GM19324 (cell line): ENCODE data around the gene MET.

Source experiments
- ATAC-seq: cut with Tn5 transposase; IDR thresholded peaks from one replicate; pipeline ENCODE4 v1.9.1; 2021; ENCODE audit warnings: mild to moderate bottlenecking, moderate library complexity; ENCODE audit not compliant: unreplicated experiment, low FRiP score

The MET gene

DNA sequence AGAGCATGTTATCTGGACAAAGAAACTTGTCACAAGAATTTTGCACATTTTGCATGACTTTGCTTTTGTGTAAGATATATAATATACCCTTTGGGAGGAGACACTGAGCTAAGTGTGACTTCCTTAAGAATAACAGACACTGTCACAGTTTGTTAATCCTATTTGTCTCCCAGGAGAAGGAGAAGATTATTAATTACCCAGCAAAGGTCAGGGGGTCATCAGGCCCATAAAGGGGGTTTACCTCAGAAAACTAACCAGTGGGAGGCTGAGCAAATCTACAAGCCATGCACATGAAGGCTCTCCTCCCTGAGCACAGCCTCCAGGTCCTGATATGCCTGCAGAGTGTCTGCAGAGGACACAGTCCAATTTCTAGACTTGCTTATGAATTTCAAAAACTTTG is 10.1 kb upstream of the MET start:
- ATAC-seq, result no peak

DNA sequence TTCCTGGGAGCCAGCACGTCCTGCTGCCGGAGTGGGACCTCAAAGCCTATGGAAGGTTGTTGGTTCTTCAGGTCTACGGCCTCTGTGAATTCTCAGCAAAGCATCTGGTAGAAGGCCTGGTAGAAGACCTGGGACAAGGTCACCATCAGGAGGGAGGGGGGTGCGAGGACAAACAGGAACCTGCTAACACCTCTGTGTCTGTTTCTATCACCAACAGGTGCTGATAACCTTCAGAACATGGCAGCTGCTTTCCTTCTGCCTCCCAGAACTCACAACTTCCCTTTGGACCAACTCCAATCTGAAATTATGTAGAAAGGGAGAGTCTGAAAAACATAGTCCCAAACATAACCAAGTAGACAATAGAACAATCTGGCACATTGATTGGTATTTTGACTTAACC is 8.3 kb upstream of the MET start:
- ATAC-seq, result no peak

DNA sequence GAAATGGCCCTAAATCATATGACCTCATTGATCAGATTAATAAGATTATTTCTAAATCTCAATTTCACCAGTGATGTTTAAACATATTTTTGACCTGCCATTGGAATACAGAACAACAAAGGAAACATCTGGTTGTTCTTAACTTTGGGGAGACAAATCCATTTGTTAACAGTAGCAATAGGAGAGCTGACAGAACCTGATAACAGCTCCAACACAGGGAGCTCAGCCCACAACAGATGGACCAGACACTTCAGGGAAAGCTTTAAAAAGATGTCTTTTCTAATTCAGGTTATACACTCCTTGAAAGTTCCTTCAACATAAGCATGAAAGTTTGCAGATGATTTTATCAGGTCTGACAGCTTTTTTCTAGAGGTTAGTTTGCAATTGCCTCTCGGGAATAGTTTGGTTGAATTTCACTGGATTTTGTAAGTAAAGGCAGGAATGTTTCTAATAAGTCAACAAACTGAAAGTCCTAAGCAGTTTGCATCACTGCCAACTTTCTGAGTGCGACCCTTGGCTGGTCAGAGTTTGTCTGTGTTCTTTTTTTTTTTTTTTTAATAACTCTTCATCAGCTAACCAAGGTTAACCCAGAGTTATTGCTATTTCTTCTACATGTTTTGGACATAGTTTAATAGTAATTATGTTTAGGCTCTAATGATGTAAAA is 6.5 kb upstream of the MET start:
- no peak for ATAC-seq

DNA sequence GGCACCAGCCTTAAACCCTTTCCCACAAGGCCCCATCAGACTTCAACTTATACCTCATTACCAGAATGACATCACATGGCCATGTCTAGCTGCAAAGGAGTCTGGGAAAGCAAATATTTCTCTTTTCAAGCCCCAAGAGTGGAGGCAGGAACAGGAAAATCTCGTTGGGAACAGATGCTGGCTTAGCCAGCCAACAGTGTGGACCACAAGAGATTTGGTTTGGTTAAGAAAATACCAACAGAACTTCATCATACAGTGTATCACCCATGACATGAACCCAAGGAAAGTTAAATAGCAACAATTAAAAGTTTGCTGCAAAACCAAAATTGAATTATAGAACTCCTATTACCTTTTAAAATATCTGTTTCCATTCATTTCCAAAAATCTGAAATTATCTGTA is 2.2 kb upstream of the MET start:
- ATAC-seq, result no peak

DNA sequence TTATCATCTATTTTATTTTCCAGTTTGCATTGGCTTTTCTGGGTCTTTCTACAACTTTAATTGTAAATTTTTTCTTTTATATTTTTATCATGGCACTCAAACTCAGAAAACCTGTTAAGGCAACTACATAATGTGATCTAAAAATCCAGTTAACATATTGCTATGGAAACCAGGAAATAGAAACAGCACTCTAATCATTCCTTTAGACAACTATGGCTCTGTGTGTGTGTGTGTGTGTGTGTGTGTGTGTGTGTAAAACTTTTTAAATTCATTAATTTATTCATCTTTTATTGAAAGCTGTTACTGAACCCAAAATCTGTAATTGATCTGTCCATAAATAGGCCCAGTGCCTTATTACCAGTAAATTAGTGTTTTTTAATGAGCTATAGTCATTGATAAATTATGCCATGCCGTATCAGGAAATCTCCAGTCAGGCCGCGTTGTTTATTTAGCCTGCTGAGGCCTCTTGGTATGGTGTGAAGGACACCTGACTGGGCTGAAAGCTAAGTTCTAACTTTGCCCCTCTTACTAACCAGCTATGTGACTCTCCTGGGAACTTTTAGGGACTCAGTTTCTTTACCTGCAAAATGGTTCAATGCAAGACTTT is 1.5 kb upstream of the MET start:
- no peak for ATAC-seq

DNA sequence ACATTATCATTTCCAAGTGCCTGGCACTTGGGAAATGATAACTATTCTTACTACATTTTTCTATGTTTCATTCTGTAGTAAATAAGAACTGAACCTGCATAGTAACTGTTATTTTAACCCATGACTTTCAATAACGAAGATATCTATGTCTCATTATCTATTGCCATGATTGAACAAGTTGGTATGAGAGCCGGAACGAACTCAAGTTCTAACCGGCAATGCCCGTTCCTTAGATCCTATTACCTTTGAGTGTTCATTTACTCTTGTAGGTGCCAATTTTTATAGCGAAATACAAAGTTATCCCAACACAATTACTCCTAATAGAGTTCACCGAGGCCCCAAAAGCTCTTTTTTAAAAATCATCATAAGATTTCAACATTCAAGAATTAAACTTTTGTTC is 885 bp upstream of the MET start:
- no peak for ATAC-seq

DNA sequence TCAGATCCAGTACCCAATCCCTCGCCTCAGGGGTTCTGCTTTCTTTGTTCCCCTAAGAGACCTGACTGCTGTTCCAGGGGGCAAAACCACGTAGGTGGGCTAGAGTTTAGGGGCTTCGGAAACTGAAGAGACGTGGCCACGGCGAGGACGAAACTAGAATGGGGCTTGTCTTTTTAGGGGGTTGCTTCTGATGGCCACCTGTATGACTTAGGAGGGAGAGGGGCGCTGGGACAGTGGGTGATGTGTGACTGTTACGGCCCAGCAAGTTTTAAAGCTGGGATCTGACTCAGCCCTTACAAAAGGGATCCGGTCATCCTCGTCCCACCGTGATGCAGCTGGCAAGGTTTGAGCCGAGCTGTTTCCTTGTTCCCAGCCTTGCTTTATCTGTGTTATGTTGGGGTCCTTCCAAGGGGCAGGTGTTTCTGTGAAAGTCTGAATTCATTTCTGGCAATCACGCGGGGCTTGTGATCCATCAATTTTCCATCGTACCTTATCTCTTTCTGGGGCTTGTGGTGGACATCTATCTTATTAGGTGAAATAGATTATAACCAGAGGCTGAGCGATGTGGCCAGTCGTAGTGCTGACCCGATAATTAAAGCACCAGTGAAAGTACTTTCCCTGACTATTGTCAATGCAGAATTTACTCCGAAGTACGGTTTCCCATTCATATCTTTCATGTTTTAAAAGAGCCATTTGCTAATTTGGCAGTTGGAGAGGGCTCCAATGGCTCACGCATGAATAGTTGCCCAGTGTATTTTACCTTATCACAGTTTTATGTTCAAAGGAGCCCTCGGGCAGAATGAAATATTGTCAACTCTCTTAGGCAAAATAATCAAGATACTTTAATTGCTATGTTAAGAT is 830 bp downstream of the MET start:
- no peak for ATAC-seq

DNA sequence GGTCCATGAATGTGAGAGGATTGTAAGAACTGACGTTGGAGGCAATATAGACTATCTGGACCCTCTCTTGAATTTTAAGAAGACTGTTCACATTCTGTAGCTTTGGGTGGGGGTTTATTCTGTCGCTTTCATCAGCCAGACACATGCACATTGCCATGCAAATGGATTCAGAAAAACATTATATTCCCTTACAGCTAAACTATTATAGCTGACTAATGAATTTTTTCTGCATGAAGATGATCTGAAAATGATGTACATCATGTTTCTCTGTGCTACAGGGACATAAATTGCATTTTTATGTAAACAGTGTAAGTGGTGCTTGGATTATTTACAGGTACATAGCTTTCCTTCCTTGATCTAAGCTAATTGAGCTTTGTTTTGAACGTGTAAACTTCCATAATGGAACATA is 1.5 kb downstream of the MET start:
- ATAC-seq, result no peak

DNA sequence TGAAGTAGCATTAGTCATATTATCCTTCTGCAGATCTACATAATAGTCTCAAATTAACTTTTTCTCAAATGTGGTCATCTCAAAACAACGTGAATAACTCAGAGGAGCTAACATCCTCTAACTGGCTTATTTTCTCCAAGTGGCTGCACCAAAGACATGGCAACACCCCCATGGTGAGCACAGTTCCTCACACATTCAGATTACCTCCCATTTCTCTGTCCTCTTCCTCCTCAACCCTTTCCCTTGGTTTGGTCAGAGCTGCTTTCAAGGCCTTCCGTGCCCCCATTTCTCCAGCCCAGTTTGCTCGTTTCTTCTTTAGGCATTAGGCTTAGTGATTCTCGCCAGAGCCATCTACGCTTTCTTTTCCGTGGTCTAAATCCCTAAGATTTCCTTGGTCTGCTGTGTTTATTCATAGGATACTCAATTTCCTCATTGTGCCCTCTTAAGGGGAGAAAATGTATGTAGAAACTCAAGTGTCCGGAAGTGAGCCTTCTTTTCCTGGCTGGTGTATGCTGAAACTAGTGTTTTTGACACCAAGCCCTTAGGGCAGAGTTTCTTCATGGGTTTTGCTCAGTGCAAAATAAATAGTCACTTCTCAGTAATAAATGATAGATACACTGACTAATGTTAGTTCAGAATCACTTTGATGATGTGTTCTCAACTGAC is 2.6 kb downstream of the MET start:
- ATAC-seq, result no peak

DNA sequence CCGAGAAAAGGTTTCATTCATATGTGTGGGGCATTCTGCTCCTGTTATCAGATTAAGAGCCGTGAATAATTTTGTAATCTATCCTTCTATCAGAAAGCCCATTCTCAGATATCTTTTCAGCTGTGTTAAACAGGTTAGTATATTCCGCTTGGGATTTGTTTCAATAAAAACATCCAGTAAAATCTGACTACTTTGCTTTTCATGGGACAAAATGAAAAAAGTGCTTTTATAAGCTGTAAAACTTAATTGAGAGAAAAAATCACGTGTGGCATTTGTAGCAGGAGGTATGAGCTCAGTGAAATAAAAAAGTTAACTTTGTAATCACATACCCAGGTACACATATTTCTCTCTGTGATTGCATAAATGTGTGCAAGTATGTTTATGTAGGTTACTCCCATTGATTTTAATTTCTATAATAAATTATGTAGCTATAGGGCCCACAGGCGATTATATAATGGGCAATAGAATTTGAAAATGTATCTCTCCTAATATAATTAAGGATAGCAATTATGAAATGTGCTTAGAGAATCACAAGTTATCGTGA is 3.9 kb downstream of the MET start:
- no peak for ATAC-seq

DNA sequence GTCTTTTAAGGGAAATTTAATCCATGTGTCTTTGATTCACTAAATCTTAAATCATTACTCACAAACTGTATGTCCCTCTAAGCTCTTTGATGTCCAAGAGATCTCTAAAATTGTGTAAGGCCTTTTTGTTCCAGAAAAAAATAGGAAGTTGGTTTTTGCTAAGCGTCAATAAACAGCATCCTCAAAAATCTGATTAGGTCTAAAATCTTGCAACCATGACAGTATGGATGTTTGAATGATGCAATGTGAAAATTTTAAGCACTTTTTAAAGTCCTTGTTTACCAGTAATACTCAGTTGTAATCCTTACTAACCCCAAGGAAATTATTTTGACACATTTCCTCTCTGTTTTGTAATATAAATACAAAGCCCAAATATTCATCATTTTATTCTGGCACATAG is 6.8 kb downstream of the MET start:
- no peak for ATAC-seq

DNA sequence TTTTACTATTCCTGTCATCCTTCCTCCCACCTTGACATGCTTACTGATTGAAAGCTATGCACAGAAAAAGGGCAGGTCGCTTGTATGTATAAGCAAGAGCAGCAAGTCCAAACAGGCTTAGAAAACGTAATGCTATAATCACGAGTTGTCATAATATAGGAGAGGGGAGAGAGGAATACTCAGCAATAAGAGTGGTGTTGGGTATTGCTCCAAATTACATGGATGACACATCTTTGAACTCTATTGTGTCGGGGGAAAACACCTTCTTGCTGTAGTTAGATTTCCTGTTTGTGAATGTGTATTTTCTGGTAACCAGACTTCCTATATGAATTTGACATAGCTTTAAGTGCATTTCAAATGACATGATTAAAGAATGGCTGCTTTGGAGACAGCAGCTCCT is 7.5 kb downstream of the MET start:
- no peak for ATAC-seq

DNA sequence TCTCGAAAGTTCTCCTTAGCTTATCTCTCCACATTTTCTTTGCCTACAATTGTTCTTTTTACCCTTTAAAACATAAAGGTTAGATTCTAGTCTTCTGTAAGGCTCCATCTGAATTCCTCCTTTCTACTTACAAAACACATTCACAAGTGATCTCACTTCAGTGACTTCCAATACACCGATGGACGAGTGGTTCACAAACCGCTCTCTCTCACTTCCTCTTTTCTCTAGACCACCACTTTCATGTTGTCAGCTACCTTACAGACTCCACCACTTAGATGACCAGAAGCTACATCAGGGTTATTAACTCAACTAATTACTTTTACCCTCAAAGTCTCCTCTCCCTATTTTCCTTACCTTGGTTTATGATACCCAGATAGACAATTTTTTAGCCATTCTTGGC is 11.8 kb downstream of the MET start:
- peak; percentile 100 for ATAC-seq

DNA sequence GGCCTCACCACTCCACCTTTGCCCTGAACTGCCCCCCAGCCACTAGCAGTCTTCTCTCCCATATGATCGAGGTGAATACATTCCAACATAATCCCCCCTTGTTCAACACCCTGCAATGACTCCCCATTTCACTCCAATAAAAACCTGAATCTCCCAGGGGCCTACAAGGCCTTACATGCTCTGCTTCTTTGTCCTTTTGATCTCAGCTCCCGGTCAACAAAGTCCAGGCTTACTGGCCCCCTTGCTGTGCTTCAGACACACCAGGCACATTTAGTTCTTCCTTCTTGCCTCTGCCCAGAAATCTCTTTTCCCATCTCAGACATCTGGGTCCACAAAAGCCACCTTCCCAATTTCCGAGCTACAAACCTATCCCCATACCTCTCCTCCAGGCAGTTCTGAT is 14.0 kb downstream of the MET start:
- no peak for ATAC-seq

DNA sequence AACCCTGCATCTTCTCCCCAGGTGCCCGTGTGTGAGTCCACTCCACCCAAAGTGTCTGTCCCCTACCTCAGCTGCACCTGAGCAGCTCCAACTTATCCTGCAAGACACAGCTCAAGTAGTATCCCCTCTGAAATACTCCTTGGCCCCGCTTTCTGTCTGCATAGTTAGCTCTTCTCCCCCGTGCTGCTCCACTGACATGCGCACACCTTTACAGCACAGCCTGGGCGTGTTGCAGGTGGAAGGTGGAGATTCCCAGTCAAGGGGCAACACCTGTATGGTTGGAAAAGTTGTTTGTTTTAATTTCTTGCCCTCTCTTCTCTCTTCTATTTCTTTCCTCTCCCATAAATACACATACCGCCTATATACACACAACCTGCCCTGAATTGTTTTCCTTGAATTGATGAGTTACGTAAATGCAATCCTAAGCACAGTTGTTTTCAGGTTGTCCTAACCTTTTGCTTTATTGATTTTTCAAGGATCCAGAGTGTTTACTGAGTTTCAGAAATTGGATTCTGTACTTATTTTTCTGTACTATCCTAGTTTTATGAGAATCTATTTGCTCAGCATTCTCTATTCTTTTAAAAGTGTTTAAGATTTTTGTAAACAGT is 14.9 kb downstream of the MET start:
- ATAC-seq, result no peak

DNA sequence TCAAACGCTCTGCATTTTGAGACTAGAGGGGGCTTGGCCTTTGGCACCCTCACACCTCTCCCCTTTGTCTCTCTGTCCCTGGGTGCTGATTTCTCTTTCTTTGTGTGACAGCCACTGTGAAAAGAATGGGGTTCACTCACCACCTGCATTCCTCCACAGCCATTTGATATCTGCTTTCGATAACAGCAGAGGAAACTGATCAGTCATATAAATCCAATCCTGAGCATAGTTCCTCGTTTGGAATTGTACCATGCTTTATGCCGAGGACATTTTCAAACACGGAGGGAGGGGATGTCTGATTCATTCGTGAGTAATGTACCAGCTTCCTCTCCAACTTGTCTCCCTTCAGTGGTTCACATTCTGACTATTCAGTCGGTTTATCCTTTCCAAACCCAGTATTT is 15.8 kb downstream of the MET start:
- no peak for ATAC-seq

DNA sequence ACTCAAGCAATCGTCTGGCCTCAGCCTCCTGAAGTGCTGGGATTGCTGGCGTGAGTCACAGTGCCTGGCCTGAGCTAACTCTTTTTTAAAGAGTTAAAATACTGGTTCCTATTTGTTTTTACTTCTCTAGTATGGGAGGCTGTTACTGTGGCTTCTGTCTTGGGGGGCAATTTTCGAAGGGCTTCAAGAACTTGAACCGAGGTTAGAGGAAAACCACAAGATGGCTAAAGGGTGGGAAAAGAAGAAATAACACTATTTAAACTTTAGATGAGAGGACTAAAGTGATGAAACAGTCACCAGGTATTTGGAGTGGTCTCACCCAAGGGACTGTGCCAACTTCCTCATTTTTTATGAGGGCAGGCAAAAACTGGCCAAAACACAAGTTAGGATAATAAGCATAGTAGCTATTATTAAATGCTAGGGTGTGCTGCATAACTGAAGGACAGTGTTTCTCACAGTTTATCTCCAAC is 17.8 kb downstream of the MET start:
- no peak for ATAC-seq

DNA sequence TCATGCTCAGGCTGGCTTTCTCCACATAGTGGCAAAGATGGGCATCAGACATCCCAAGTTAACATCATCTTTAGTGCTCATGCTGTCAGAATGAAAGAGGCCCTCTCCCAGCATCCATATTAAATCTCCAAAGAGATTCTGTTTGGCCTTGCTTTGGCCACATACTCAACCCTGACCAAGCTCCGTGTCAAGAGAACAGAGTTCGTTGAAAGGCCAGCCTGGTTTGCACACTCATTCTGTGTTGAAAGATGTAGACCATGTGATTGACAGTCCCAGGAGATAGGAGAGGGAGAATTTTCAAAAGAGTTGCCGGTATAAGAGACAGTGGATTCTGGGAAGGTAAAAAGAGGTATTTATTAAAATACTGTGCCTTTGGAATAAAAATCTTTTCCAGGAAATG is 19.7 kb downstream of the MET start:
- no peak for ATAC-seq

DNA sequence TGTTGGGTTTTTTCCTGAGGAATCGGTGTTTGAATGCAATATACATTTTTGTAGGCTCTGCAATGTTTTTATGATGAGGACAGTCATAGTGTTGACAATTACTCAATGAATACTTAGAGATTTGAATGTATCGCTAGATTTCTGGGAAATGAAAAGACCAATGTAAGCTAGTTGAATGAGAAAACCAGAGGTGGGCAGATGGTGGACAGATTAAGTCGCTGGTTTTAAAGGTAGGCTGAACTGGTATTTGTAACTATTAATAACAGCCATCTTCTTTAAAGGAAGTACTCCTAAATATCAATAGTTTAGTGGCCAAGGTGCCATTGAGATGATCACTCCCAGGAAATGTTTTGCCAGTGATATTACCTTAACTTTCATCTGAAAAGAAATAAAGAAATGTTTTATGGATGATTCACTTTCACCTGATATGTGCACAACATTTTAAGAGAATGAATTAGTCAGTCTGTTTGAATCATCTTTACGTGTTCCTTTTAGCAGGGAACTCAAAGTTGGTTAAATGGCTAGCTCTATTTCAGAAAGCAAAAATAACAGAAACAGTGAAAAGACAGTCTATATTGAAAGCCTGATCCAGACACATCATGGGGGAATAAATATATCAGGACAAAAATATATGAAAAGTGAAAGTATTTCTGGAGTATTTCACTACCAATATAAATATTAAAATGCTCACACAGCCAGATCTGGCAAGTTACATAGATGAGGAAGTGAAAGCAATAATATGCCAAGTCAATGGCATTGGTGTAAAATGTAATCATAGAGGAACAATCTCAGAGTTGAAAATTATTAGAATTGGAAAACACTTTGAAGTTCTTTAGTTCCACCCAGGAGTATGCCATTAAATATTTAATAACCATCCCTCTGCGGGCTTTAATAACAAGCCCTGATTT is 20.7 kb downstream of the MET start:
- ATAC-seq, result no peak
